Activated T-cell treated with anti-CD3 and anti-CD28 coated beads, Interleukin-2, amount 50 U/mL, for 72 hours (primary cell): ENCODE data around the gene AQP7. TPM values are rescaled to one million over a fixed set of nuclear protein-coding genes. Genes with fewer than 3 reads are reported as not detected.
"Not testable (repeated sequence)": the region's sequence is repeated elsewhere in the genome, so short reads cannot be mapped to it uniquely, and the experiment has no call there.

Experiments used
- ATAC-seq, 2 donors: fragments of 150-1000 bp; cut with Tn5 transposase; replicated peaks in 1 of 2; 2 replicates each; pipeline ENCODE4 v1.10.0; 2021; ENCODE audit warnings: moderate library complexity in 2 of 2, mild to moderate bottlenecking in 1 of 2
- DNase-seq, 2 donors: peaks; one replicate each; pipeline ENCODE4 v3.0.0; 2021 to 2022; ENCODE audit warnings: mixed read lengths in 1 of 2
- H3K27ac Mint-ChIP-seq: one replicate; pipeline ENCODE4 v1.8.0; 2022; ENCODE audit warnings: mild to moderate bottlenecking, moderate library complexity, mixed read lengths
- H3K27me3 Mint-ChIP-seq: one replicate; pipeline ENCODE4 v1.8.0; 2022; ENCODE audit warnings: low read depth, mixed read lengths
- H3K36me3 Mint-ChIP-seq, 2 donors: one replicate each; pipeline ENCODE4 v1.8.0; 2022; ENCODE audit warnings: mixed read lengths in 2 of 2, mild to moderate bottlenecking in 1 of 2; ENCODE audit not compliant: insufficient read depth in 2 of 2
- H3K4me1 Mint-ChIP-seq: one replicate; pipeline ENCODE4 v1.8.0; 2022; ENCODE audit warnings: low read depth, mixed read lengths
- H3K4me3 Mint-ChIP-seq, 2 donors: one replicate each; pipeline ENCODE4 v1.8.0; 2022; ENCODE audit warnings: mild to moderate bottlenecking in 2 of 2, mixed read lengths in 2 of 2, moderate library complexity in 2 of 2
- H3K9me3 Mint-ChIP-seq, 2 donors: one replicate each; pipeline ENCODE4 v1.8.0; 2022; ENCODE audit warnings: mixed read lengths in 2 of 2
- total RNA-seq, 2 donors: library from RNA; stranded (reverse); gene quantifications; one replicate each; pipeline ENCODE4 v1.2.3, GENCODE V29; 2022

Gene AQP7
- total RNA-seq, 2 donors from 2014 or later, result not detected

DNA sequence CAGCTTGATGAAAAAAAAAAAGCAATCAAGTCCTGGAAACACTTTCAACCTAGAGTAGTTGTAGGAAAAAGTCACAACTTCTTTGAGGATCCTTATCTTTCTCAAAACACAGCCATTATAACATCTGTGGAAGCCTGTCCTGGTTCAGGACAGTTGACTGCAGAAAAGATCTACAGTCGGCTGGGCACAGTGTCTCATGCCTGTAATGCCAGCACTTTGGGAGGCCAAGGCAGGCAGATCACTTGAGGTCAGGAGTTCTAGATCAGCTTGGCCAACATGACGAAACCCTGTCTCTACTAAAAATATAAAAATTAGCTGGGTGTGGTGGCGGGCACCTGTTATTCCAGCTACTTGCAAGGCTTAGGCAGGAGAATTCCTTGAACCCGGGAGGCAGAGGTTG is 37.6 kb downstream of the AQP7 start:
- H3K4me3 Mint-ChIP-seq, H3K27ac Mint-ChIP-seq, H3K4me1 Mint-ChIP-seq, H3K27me3 Mint-ChIP-seq, H3K9me3 Mint-ChIP-seq, ATAC-seq, H3K36me3 Mint-ChIP-seq, DNase-seq: not testable (repeated sequence)

DNA sequence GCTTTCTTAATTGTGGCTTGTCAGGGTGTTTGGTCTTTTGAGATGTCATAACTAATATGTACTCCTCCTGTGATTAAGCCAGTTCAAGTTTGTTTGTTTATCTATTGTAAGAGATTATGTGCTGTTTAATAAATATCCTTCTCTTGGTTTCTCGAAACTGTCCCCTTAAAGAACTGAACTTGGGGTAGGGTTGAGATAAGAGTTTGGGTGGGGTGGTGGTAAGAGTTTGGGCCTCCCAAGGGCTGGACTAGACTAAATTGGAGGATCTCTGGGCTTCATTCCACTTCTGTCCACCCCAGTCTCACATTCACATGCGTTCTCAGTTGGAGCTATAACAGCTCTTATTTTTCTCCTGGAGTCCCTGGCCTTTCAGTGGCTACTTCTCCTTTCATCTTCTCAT is 38.2 kb downstream of the AQP7 start:
- H3K9me3 Mint-ChIP-seq, result no peaks in the 10 kb centered on the region
- peak overlapping the region; percentile 6 for H3K27ac Mint-ChIP-seq
- H3K27me3 Mint-ChIP-seq, result no peaks in the 10 kb centered on the region
- peaks cover 0 to 7% of the 10 kb centered on the region in 2 donors for H3K36me3 Mint-ChIP-seq
- no peaks in the 10 kb centered on the region for H3K4me1 Mint-ChIP-seq
- H3K4me3 Mint-ChIP-seq, result no peak overlapping the region
- no peak for DNase-seq
- ATAC-seq, result no peak

DNA sequence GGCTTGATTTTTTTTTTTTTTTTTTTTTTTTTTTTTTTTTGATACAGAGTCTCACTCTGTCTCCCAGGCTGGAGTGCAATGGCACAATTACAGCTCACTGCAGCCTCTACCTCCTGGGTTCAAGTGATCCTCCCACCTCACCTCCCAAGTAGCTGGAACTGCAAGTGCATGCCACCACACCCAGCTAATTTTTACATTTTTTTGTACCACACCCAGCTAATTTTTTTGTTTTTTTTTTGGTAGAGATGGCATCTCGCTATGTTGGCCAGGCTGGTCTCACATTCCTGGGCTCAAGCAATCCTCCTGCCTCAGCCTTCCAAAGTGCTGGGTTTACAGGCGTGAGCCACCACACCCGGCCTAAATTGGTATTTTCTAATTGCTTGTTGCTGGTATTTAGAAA is 43.7 kb downstream of the AQP7 start:
- H3K4me3 Mint-ChIP-seq, H3K27ac Mint-ChIP-seq, ATAC-seq, H3K27me3 Mint-ChIP-seq, DNase-seq, H3K9me3 Mint-ChIP-seq, H3K4me1 Mint-ChIP-seq: not testable (repeated sequence)
- H3K36me3 Mint-ChIP-seq, result peaks cover 3 to 14% of the 10 kb centered on the region in 2 donors

DNA sequence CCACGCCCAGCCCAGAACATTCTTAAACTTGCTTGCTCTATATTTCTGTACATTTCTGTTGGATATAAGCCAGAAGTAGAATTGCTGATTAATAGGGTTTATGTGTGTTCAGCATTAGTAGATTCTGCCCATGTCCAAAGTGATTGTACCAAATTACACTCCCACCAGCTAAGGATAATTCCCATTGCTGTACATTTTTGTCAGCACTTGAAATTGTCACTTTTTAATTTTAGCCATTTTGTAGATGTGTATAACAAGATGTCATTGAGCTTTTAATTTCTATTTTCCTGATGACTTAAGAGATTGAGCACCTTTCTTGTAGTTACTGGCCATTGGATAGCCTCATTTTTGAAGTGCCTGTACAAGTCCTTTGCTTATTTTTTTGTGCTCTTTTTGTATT is 46.4 kb downstream of the AQP7 start:
- ATAC-seq, result no peak

DNA sequence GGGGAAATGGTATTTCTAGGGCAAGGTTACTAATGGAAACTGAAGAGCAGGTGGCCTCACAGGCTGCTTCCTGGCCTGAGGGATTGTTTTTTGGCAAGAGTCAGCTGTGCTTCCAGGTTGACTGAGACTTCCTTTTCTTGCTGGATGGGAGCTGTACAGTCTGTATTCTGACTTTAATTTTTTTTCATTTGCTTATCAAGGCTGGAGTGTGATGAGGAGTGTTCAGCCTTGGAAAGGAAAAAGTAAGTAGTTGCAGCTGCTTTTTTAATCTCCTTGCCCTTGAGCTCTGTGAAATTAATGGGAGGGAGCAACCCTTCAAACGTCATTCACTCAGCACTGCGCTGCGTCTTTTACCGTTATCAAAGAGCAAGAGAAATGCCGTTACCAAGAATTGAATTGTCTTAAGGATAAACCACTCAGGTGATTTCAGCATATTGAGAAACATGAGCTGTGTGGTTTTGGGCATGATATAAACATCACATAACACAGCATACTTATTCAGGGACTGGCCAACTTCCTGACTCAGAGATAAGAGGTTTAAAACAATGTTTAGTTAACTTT is 47.6 kb downstream of the AQP7 start:
- no peaks in the 10 kb centered on the region for H3K27me3 Mint-ChIP-seq
- H3K9me3 Mint-ChIP-seq, result no peaks in the 10 kb centered on the region
- peaks cover 3 to 16% of the 10 kb centered on the region in 2 donors for H3K36me3 Mint-ChIP-seq
- H3K4me3 Mint-ChIP-seq, result peak overlapping the region in 1 of 2 donors; percentile 22
- H3K4me1 Mint-ChIP-seq, result no peaks in the 10 kb centered on the region
- DNase-seq (no peak), ATAC-seq (peak in 1 of 2 donors; percentile 66)
- peak overlapping the region; percentile 86 for H3K27ac Mint-ChIP-seq

More for the DNA sequence above, 46.4 kb downstream of the AQP7 start:
- Mint-ChIP-seq H3K4me3 (no peak overlapping the region), H3K27ac (no peak overlapping the region), H3K36me3 (peaks cover 3 to 16% of the 10 kb centered on the region in 2 donors), H3K9me3 (no peaks in the 10 kb centered on the region), H3K4me1 (no peaks in the 10 kb centered on the region), H3K27me3 (no peaks in the 10 kb centered on the region)
- DNase-seq, result no peak

DNA sequence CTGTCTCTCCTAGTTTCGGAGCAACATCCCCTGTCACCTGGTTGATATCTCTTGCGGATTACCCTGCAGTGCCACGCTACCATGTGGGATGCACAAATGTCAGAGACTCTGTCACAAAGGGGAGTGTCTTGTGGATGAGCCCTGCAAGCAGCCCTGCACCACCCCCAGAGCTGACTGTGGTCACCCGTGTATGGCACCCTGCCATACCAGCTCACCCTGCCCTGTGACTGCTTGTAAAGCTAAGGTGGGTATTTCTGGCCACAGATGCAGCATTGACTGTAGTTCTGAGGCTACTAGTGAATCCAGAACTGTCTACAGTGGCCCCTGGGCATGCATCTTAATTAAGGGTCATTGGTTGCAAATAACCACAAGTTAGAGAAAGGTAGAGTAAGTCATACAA is 50.8 kb downstream of the AQP7 start:
- DNase-seq, result peak in 1 of 2 donors; percentile 19
- Mint-ChIP-seq H3K9me3 (no peaks in the 10 kb centered on the region), H3K27ac (peak overlapping the region; percentile 58), H3K36me3 (peaks cover 8 to 29% of the 10 kb centered on the region in 2 donors), H3K4me3 (no peak overlapping the region), H3K4me1 (no peaks in the 10 kb centered on the region), H3K27me3 (no peaks in the 10 kb centered on the region)
- ATAC-seq, result peak; percentile 13 to 16

DNA sequence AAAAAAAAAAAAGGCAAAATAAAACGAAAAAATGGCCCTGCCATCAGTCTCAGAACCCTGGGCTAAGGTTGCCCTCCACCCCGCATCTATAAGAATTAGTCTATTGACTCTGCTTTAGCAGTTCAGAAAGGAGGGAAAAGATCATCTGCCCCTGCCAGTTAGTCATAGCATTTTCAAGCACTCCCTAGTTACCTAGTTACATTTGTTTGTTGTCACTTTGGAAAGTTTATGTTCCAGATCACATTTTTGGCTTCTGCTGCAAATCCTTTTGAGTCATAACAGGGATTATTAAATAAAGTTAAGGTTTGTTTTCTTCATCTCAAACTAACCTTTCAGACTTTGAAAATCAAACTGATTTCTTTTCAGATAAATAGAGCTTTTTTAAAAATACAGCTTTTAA is 52.1 kb downstream of the AQP7 start:
- DNase-seq (no peak), ATAC-seq (no peak)
- H3K9me3 Mint-ChIP-seq, result no peaks in the 10 kb centered on the region
- H3K27ac Mint-ChIP-seq, result no peak overlapping the region
- no peak overlapping the region for H3K4me3 Mint-ChIP-seq
- H3K27me3 Mint-ChIP-seq, result no peaks in the 10 kb centered on the region
- H3K4me1 Mint-ChIP-seq, result no peaks in the 10 kb centered on the region
- H3K36me3 Mint-ChIP-seq, result peaks cover 13 to 36% of the 10 kb centered on the region in 2 donors

DNA sequence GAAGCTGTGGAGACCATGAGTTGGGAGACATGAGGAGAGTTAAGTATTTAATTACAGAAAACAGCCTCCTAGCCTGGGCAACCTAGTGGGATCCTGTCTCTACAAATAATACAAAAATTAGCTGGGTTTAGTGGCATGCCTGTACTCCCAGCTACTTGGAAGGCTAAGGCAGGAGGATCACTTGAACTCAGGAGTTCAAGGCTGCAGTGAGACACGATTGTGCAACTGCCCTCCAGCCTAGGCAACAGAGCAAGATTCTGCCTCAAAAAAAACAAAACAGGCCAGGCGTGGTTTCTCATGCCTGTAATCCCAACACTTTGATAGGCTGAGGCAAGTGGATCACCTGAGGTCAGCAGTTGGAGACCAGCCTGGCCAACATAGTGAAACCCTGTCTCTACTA is 52.6 kb downstream of the AQP7 start:
- no peaks in the 10 kb centered on the region for H3K4me1 Mint-ChIP-seq
- DNase-seq (no peak), ATAC-seq (no peak)
- no peak overlapping the region for H3K27ac Mint-ChIP-seq
- H3K9me3 Mint-ChIP-seq, result no peaks in the 10 kb centered on the region
- no peaks in the 10 kb centered on the region for H3K27me3 Mint-ChIP-seq
- peaks cover 13 to 35% of the 10 kb centered on the region in 2 donors for H3K36me3 Mint-ChIP-seq
- no peak overlapping the region for H3K4me3 Mint-ChIP-seq

DNA sequence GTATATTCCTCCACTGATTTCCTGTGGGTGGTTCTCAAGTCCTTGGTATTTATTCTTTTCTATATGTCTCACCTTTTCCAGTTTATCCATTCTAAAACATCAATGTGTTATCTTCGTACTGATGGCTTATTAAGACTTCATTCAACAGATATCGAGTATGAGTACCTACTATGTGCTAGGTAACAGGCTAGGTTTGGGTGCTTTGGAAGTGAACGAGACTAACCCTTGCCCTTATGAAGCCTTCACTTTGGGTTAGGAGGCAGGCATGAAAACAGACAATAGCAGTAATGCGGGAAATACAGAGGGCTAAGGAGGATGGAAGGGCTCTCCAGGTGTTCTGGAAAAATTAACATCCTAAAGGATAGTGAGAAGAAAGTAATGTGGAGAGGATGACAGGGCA is 53.4 kb downstream of the AQP7 start:
- peak overlapping the region; percentile 58 for H3K27ac Mint-ChIP-seq
- DNase-seq (no peak), ATAC-seq (no peak)
- H3K4me1 Mint-ChIP-seq, result no peaks in the 10 kb centered on the region
- peaks cover 14 to 37% of the 10 kb centered on the region in 2 donors for H3K36me3 Mint-ChIP-seq
- no peaks in the 10 kb centered on the region for H3K9me3 Mint-ChIP-seq
- no peaks in the 10 kb centered on the region for H3K27me3 Mint-ChIP-seq
- no peak overlapping the region for H3K4me3 Mint-ChIP-seq

DNA sequence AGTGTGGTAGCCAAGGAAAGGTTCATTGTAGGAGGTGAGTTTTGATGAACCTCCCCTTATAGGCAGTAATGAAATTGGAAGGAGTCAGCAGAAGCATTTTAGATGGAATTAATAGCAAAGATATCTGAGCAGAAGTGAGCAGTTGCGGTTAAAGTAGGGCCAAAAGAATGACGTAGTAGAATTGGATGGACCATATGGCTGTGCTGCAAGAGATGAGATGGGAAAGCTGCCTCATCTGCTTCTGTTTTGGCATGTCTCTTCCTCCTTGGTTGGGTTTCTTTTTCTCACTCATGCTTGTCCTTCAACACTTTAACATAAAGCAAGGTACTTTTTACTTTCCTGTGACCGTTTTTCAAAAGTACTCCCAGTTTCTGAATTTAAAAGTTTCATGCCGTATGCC is 55.8 kb downstream of the AQP7 start:
- Mint-ChIP-seq H3K27me3 (no peaks in the 10 kb centered on the region), H3K9me3 (no peaks in the 10 kb centered on the region), H3K4me1 (peaks cover 10% of the 10 kb centered on the region), H3K4me3 (no peak overlapping the region), H3K36me3 (peaks cover 17 to 41% of the 10 kb centered on the region in 2 donors), H3K27ac (peak overlapping the region; percentile 75)
- DNase-seq, result no peak
- ATAC-seq, result no peak

DNA sequence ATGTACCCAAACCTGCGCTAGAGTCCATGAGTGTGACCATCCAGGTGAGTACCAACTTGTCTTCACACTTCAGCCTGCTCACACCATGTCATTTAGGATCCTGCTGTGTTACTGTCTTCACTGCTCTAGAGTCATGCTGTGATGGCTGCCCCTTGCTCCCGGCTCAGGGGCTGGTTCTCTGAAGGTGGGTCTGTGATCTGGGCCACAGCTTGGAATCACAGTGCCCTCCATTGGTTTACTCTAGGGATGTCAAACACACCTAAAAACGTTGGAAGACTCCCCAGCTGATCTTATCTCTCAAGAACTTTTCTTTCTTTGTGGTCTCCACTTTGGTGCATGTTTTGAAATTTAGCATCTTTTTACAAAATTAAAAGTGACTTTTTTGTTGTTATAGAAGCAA is 58.2 kb downstream of the AQP7 start:
- Mint-ChIP-seq H3K9me3 (peaks cover 6 to 10% of the 10 kb centered on the region in 2 donors), H3K4me1 (peaks cover 10% of the 10 kb centered on the region), H3K4me3 (no peak overlapping the region), H3K27me3 (no peaks in the 10 kb centered on the region), H3K27ac (no peak overlapping the region), H3K36me3 (peaks cover 32 to 58% of the 10 kb centered on the region in 2 donors)
- DNase-seq (no peak), ATAC-seq (no peak)

DNA sequence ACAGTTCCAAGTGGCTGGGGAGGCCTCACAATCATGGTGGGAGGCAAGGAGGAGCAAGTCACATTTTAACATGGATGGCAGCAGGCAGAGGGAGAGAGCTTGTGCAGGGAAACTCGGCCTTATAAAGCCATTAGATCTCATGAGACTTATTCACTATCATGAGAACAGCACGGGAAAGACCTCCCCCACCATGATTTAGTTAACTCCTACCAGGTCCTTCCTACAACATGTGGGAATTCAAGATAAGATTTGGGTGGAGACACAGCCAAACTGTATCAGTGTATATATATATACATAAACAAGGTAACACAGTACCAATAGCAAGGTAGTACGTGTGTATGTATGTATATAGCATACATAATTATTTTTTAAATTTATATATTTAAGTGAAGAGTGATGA is 61.2 kb downstream of the AQP7 start:
- H3K36me3 Mint-ChIP-seq, result peaks cover 29 to 53% of the 10 kb centered on the region in 2 donors
- peaks cover 7 to 12% of the 10 kb centered on the region in 2 donors for H3K9me3 Mint-ChIP-seq
- no peak overlapping the region for H3K4me3 Mint-ChIP-seq
- H3K27me3 Mint-ChIP-seq, result no peaks in the 10 kb centered on the region
- no peak for DNase-seq
- no peak for ATAC-seq
- peak overlapping the region; percentile 1 for H3K27ac Mint-ChIP-seq
- H3K4me1 Mint-ChIP-seq, result peaks cover 10% of the 10 kb centered on the region

DNA sequence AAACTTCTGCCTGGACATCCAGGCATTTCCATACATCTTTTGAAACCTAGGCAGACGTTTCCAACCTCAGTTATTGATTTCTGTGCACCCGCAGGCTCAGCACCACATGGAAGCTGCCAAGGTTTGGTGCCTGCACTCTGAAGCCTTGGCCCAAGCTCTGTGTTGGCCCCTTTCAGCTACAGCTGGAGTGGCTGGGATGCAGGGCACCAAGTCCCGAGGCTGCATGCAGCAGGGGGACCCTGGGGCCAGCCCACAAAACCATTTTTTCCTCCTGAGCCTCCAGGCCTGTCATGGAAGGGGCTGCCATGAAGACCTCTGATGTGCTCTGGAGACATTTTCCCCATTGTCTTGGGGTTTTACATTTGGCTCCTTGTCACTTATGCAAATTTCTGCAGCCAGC is 62.2 kb downstream of the AQP7 start:
- Mint-ChIP-seq H3K27me3 (no peaks in the 10 kb centered on the region), H3K4me3 (no peak overlapping the region), H3K9me3 (peaks cover 7 to 12% of the 10 kb centered on the region in 2 donors), H3K4me1 (peaks cover 10% of the 10 kb centered on the region), H3K36me3 (peaks cover 28 to 47% of the 10 kb centered on the region in 2 donors), H3K27ac (no peak overlapping the region)
- DNase-seq, result no peak
- ATAC-seq, result no peak
